ENCODE data around the gene FLVCR1. TPM values are rescaled to one million over a fixed set of nuclear protein-coding genes. Genes with fewer than 3 reads are reported as not detected.

Gene FLVCR1
- total RNA-seq, 1 experiment from 2014 or later = 67.9 TPM

Other genes starting within 250 kb of the FLVCR1 start
- gene ATF3, start 249.5 kb upstream of the FLVCR1 start, total RNA-seq (2021) = 12.5 to 19.4 TPM (median 14.6 TPM) in 3 replicates
- gene BATF3, start 158.4 kb upstream of the FLVCR1 start, total RNA-seq (2021) = 3.9 to 6.1 TPM (median 3.9 TPM) in 3 replicates
- 55.7 to 60.8 TPM (median 57.2 TPM) in 3 replicates for gene NSL1, start 66.5 kb upstream of the FLVCR1 start, total RNA-seq (2021)
- 19.3 to 21.5 TPM (median 20.9 TPM) in 3 replicates for gene TATDN3, start 66.4 kb upstream of the FLVCR1 start, total RNA-seq (2021)
- 0.73 to 0.90 TPM (median 0.82 TPM) in 3 replicates for gene SPATA45, start 10.6 kb upstream of the FLVCR1 start, total RNA-seq (2021)
- gene VASH2, start 92.3 kb downstream of the FLVCR1 start, total RNA-seq (2021) = 251 to 303 TPM (median 254 TPM) in 3 replicates
- gene ANGEL2, start 157.6 kb downstream of the FLVCR1 start, total RNA-seq (2021) = 38.6 to 41.7 TPM (median 40.2 TPM) in 3 replicates
- gene RPS6KC1, start 193.0 kb downstream of the FLVCR1 start, total RNA-seq (2021) = 15.2 to 17.4 TPM (median 15.8 TPM) in 3 replicates